ENCODE data around the gene SLC35B4. TPM values are rescaled to one million over a fixed set of nuclear protein-coding genes. Genes with fewer than 3 reads are reported as not detected.
"Not testable (repeated sequence)": the region's sequence is repeated elsewhere in the genome, so short reads cannot be mapped to it uniquely, and the experiment has no call there.

The SLC35B4 gene
- total RNA-seq, 1 donor from 2014 or later, result 23.0 TPM

DNA sequence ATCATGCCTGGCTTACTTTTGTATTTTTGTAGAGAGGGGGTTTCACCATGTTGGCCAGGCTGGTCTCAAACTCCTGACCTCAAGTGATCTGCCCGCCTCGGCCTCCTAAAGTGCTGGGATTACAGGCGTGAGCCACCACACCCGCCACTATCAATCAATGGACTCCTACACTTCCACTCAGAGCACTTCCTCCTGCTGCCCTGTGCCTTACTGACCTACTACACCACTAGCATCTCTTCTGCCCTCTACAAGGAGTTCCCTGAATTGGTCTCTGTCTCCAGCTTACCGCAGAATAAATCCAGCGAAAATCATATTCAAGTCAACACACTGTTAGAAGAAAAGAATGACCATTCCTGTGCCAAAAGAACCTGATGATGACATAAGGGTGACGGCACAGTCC, 20.7 kb downstream of the SLC35B4 start:
- intact Hi-C loops (cut with micrococcal nuclease); H3K4me3 Mint-ChIP-seq: not testable (repeated sequence)
- peaks cover 30% of the 10 kb centered on the region for H3K36me3 Mint-ChIP-seq (ENCODE audit: low read depth)

DNA sequence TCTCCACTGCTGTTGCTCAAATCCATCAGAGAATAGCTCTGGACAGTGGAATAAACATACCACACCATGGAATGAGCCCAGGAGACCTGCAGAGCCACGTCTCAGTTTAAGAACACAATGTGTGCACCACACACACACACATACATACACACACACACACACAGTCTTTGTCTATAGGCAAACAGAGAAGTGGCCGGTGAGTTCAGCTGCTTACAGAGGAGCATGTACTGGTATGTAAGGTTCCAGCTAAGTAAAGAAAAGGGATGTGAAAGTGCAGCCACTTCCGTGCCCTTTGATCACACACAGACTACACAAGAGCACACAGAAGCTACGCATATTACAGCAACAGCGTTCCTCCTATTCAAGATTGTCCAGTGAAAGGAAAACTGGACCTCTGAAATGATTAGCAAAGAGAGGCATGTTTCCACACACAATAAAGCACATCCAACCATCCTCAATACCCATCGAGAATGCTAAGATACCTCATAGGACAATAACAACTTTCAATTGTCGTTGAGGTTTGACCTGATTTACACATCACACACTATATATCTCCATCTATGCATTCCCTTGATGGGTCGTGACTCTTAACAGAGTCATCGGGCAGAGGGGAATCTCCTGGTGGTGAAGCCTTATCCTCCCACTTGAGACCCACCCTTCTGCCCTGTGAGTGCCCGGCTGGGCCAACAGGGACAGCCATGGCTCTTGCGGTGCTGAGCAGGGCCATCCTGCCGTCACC, 23.6 kb downstream of the SLC35B4 start:
- H3K27me3 Mint-ChIP-seq, result no peaks in the 10 kb centered on the region
- no peaks in the 10 kb centered on the region for H3K4me1 Mint-ChIP-seq
- no peak overlapping the region for H3K27ac Mint-ChIP-seq

More for the DNA sequence above, 20.7 kb downstream of the SLC35B4 start:
- H3K4me1 Mint-ChIP-seq, H3K27ac Mint-ChIP-seq, H3K27me3 Mint-ChIP-seq, H3K9me3 Mint-ChIP-seq: not testable (repeated sequence)
- peak; percentile 17 for DNase-seq

DNA sequence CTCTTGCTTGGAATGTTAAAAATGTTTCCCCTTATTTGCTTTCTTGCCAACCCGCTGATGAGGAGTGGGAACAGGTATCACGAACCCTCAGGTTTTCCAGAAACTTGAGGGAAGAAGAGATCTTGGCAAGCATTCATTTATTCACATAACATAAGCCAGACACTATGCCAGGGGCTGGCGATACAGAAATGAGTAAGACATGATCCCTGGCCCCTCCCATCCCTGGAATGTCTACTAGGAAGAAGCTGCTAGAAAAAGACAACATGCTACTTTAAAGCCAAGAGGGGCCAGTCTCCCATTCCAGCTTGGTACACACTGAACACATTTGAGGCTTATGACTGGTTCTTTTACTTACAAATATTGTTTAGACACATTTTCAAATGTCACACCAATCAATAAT, 26.4 kb downstream of the SLC35B4 start:
- Mint-ChIP-seq H3K9me3 (no peaks in the 10 kb centered on the region), H3K27ac (no peak overlapping the region), H3K4me1 (no peaks in the 10 kb centered on the region), H3K27me3 (peaks cover 5% of the 10 kb centered on the region), H3K4me3 (no peak overlapping the region), H3K36me3 (ENCODE audit: low read depth) (peaks cover 12% of the 10 kb centered on the region)
- peak; percentile 11 for DNase-seq
- intact Hi-C loops (cut with micrococcal nuclease), result no loop called here

More for the DNA sequence above, 23.6 kb downstream of the SLC35B4 start:
- intact Hi-C loops (cut with micrococcal nuclease), result no loop called here
- Mint-ChIP-seq H3K4me3 (no peak overlapping the region), H3K36me3 (ENCODE audit: low read depth) (peaks cover 21% of the 10 kb centered on the region), H3K9me3 (no peaks in the 10 kb centered on the region)
- peak; percentile 45 for DNase-seq

DNA sequence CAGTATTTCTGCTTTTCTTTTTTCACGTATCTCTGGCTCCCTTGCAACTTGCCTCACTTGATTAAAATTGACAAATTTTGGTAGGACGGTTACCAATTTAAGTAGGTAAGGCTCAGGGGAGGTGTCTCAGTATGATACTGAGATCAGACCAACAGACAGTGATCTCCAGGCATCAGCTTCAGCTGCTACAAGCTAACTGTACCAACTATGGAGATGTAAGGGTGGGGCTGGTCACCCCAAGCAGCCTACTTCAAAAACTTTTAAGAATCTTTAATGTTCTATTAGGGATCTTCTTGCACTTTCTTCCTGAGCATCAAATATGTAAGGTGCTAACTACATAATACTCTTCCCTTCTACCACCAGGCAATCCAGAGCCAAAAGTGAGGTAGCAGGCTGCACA, 26.9 kb downstream of the SLC35B4 start:
- no peak overlapping the region for H3K4me3 Mint-ChIP-seq
- intact Hi-C loops (cut with micrococcal nuclease), result no loop called here
- H3K27ac Mint-ChIP-seq, result no peak overlapping the region
- H3K9me3 Mint-ChIP-seq, result no peaks in the 10 kb centered on the region
- peaks cover 5% of the 10 kb centered on the region for H3K27me3 Mint-ChIP-seq
- peaks cover 11% of the 10 kb centered on the region for H3K36me3 Mint-ChIP-seq (ENCODE audit: low read depth)
- DNase-seq, result peak; percentile 19
- H3K4me1 Mint-ChIP-seq, result no peaks in the 10 kb centered on the region

DNA sequence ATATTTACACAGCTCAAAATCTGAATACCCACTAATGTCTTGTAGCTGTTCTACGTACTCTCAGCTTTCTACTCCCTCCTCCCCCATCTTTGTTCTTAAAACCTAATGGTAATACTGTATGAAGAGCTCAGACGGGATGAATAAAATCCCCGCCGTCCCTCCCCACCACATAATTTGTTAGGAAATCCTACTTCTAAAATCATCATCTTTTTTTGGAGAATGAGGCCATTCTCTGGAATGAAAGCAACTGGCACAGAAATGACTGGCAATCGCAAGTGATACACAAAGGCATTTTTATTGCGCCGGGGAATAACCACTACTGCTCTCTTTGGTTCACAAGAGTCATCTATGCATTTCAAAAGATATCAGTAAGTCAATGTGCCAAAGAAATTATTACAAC, 27.3 kb downstream of the SLC35B4 start:
- intact Hi-C loops (cut with micrococcal nuclease), result no loop called here
- Mint-ChIP-seq H3K9me3 (no peaks in the 10 kb centered on the region), H3K27ac (no peak overlapping the region), H3K4me3 (no peak overlapping the region), H3K27me3 (peaks cover 5% of the 10 kb centered on the region), H3K4me1 (no peaks in the 10 kb centered on the region), H3K36me3 (ENCODE audit: low read depth) (peaks cover 7% of the 10 kb centered on the region)
- DNase-seq, result peak; percentile 18

DNA sequence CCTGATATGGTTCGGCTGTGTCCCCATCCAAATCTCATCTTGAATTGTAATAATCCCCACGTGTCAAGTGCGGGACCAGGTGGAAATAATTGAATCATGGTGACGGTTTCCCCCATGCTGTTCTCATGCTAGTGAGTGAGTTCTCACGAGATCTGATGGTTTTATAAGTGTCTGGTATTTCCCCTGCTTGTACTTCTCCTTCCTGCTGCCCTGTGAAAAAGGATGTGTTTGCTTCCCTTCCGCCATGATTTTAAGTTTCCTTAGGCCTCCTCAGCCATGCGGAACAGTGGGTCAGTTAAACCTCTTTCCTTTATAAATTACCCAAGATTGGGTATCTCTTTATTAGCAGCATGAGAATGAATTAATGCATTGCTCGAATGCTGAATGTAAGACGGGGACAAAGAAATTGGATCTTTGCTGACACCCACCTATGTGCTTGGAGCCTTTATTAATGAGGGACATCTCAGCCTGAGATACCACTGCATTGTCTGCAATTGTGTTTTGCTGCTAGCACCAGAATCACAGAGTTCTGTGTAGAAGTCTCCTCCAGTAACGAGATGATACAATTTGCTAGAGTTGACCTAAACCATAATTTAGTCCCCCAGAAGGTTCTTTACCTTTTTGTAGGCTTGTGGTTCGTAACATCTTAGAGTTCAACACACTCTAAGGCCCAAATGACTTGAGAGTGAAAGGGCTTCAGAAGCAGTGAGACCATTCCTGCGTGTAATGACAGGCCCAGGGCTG, 28.6 kb downstream of the SLC35B4 start:
- no peak for DNase-seq
- no peaks in the 10 kb centered on the region for H3K4me1 Mint-ChIP-seq
- no peak overlapping the region for H3K27ac Mint-ChIP-seq
- H3K27me3 Mint-ChIP-seq, result peaks cover 7% of the 10 kb centered on the region
- H3K4me3 Mint-ChIP-seq, result no peak overlapping the region
- H3K36me3 Mint-ChIP-seq (ENCODE audit: low read depth), result no peaks in the 10 kb centered on the region
- intact Hi-C loops (cut with micrococcal nuclease), result no loop called here
- no peaks in the 10 kb centered on the region for H3K9me3 Mint-ChIP-seq

DNA sequence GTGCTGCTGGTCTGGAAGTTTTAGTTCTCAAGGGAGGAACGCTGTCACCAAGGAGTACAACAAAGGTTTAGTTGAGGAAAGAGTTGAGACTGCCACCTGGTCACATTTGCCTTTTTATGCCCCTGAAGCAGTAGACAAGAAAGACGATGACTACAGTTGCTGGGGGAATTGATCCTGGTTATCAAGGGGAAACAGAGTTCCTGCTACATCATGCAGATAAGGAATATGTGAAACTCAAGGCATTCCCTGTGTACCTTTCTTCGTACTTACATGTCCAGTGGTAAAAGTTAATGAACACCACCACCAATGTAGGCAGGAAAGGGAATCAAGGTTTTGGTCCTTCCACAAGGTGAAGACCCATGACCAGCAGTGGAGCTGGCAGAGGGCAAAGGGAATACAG, 31.8 kb downstream of the SLC35B4 start:
- H3K9me3 Mint-ChIP-seq, result no peaks in the 10 kb centered on the region
- H3K27me3 Mint-ChIP-seq, result peaks cover 7% of the 10 kb centered on the region
- H3K4me3 Mint-ChIP-seq, result no peak overlapping the region
- H3K36me3 Mint-ChIP-seq (ENCODE audit: low read depth), result no peaks in the 10 kb centered on the region
- H3K27ac Mint-ChIP-seq, result no peak overlapping the region
- H3K4me1 Mint-ChIP-seq, result no peaks in the 10 kb centered on the region
- peak; percentile 38 for DNase-seq
- intact Hi-C loops (cut with micrococcal nuclease), result no loop called here

DNA sequence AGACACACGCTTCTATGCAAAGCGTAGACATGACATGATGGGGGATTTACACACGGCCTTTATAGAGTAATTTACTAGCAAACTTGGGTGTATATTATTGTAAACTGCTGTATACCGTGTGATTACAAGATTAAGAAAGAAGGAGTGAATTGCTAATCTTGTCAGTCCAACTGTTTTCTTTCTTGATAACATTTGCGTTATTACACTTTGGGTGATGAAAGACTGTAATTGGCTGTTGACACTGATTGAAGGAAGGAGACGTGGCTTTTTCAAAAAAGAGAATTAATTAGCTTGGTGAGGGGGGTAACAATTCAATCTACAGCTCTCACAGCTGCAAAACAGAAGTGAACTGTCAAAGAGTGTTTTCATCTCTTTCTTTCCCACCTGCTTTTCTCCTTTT, 32.7 kb downstream of the SLC35B4 start:
- H3K9me3 Mint-ChIP-seq, result no peaks in the 10 kb centered on the region
- no peak overlapping the region for H3K4me3 Mint-ChIP-seq
- DNase-seq, result no peak
- H3K27me3 Mint-ChIP-seq, result peaks cover 11% of the 10 kb centered on the region
- intact Hi-C loops (cut with micrococcal nuclease), result no loop called here
- no peaks in the 10 kb centered on the region for H3K36me3 Mint-ChIP-seq (ENCODE audit: low read depth)
- no peaks in the 10 kb centered on the region for H3K4me1 Mint-ChIP-seq
- no peak overlapping the region for H3K27ac Mint-ChIP-seq

DNA sequence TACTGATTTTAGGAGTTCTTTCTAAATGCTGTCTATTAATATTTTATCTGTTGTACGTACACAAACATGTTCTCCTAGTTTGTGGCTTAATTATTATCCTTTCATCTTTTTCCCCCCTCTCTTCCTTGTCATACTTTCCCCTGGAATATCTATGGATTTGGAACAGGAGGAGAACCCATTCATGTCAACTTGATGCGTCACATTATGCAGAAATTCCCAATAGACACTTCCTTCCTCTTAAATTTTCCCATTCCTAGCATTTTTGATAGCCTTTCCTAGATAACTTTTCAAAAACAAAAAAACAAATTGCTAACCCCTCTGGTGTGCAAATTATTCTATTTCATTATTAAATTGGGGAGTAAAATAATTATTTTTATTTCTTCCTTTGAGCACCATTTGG, 36.2 kb downstream of the SLC35B4 start:
- Mint-ChIP-seq H3K9me3 (no peaks in the 10 kb centered on the region), H3K27ac (no peak overlapping the region), H3K36me3 (ENCODE audit: low read depth) (no peaks in the 10 kb centered on the region), H3K27me3 (peaks cover 15% of the 10 kb centered on the region), H3K4me1 (no peaks in the 10 kb centered on the region), H3K4me3 (no peak overlapping the region)
- no peak for DNase-seq
- intact Hi-C loops (cut with micrococcal nuclease), result no loop called here

DNA sequence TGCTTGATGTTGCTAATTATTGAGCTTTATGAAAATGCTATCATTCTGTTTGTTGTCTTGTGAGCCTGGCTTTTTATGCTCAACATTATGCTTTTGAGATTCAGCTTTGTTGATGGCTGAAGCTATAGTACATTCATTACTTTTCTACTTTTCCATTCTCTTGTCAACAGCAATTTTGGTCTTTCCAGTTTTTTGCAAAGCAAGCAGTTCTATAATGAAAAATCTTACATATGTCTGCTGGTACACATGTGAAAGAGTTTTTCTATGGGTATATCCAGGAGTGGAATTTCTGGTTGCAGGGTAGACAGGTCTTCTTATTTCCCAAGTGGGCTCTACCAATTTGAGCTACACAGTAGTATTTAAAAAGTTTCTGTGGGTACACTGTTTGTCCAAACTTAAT, 36.8 kb downstream of the SLC35B4 start:
- no peak overlapping the region for H3K27ac Mint-ChIP-seq
- H3K27me3 Mint-ChIP-seq, result peaks cover 17% of the 10 kb centered on the region
- H3K4me1 Mint-ChIP-seq, result no peaks in the 10 kb centered on the region
- H3K9me3 Mint-ChIP-seq, result no peaks in the 10 kb centered on the region
- H3K36me3 Mint-ChIP-seq (ENCODE audit: low read depth), result no peaks in the 10 kb centered on the region
- no peak for DNase-seq
- intact Hi-C loops (cut with micrococcal nuclease), result no loop called here
- H3K4me3 Mint-ChIP-seq, result no peak overlapping the region

DNA sequence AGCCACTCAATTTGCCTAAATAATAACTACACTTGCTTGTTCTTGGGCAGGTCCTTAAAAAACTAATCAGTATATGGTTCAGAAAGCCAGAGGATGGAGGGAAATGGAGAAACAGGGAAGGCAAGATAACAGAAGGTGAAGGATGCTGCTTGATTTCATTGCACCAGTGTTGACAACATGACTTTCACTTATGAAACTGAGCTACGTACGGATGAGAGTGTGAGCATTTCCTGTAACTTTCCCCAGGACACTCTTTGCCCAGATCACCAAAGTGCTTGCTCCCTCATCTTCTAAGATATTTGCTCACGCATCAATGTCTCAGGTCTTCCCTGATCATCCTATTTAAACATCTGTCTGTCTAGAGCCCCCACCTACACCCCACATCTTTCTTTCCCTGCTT, 37.4 kb downstream of the SLC35B4 start:
- Mint-ChIP-seq H3K27ac (no peak overlapping the region), H3K36me3 (ENCODE audit: low read depth) (no peaks in the 10 kb centered on the region), H3K4me3 (no peak overlapping the region), H3K9me3 (no peaks in the 10 kb centered on the region), H3K27me3 (peaks cover 18% of the 10 kb centered on the region), H3K4me1 (no peaks in the 10 kb centered on the region)
- intact Hi-C loops (cut with micrococcal nuclease), result no loop called here
- DNase-seq, result peak; percentile 24

DNA sequence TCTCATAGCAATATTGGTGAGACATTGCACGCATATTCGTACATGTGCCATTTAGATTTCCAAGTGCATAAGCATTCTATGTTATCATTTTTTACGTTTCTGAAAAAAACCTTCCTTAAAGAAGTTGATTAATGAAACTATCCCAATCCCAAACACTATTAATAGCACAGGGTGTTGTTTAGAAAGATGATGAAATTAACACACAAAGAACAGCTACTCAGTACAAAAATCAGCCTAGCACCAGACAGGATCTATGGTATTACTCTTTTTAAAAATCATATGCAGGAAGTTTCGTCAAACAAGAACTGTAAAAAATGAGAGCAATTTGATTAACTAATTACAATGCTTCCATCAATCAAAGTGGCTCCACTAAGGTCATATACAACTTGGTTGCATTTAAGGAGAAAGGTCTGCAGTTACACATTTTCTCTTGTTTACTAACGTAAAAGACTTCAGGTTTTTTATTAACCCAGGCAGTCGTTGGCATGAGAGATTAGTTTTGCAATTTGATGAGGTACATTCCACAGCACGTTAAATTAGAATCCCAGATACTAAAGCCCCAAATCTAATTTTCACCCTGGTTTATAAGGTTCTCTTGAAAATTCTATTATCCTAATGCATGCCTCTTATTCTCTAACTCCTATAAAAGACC, 38.1 kb downstream of the SLC35B4 start:
- H3K4me3 Mint-ChIP-seq, result no peak overlapping the region
- H3K27me3 Mint-ChIP-seq, result peaks cover 16% of the 10 kb centered on the region
- intact Hi-C loops (cut with micrococcal nuclease), result no loop called here
- no peaks in the 10 kb centered on the region for H3K9me3 Mint-ChIP-seq
- H3K27ac Mint-ChIP-seq, result no peak overlapping the region
- H3K36me3 Mint-ChIP-seq (ENCODE audit: low read depth), result no peaks in the 10 kb centered on the region
- no peaks in the 10 kb centered on the region for H3K4me1 Mint-ChIP-seq
- DNase-seq, result no peak

DNA sequence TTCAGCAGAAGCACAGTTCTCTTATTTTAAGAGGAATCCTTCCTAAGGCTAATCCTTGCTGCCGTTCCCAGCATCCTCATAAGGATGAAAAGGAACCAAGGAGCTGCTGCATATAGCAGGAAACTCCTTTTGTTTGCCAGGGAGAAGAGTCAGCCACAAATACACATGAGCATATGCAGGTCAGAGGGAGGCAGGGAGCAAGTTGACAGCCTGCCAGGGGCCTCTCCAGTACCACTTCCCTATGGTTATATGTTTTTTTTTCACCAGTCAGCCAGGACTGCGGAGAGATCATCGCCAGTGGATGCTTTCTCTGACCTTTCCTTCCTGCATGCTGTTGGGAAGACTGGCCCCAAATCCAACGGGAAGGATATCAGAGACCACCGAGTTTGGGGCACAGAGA, 39.8 kb downstream of the SLC35B4 start:
- Mint-ChIP-seq H3K4me3 (no peak overlapping the region), H3K27ac (no peak overlapping the region), H3K9me3 (no peaks in the 10 kb centered on the region), H3K4me1 (no peaks in the 10 kb centered on the region), H3K36me3 (ENCODE audit: low read depth) (no peaks in the 10 kb centered on the region), H3K27me3 (peaks cover 25% of the 10 kb centered on the region)
- peak; percentile 17 for DNase-seq
- intact Hi-C loops (cut with micrococcal nuclease), result no loop called here

DNA sequence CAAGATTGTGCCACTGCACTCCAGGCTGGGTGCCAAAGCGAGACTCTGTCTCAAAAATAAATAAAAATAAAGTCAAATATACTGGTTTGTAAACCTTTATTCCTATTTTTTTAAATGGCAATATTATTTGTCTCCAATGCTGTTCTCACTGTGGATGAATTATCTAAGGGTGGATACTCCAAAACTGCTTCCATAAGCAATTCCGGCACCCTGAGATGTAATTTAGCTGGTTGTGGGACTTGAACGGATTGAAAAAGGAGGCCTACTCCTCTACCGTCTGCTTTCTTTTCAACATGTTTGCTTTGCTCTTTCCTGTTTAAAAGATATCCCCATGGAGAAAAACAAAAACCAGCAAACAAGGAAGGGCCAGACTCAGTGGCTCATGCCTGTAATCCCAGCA, 54.4 kb downstream of the SLC35B4 start:
- Mint-ChIP-seq H3K9me3 (peaks cover 6% of the 10 kb centered on the region), H3K27ac (no peak overlapping the region), H3K27me3 (peaks cover 6% of the 10 kb centered on the region), H3K36me3 (ENCODE audit: low read depth) (no peaks in the 10 kb centered on the region), H3K4me3 (no peak overlapping the region), H3K4me1 (no peaks in the 10 kb centered on the region)
- intact Hi-C loops (cut with micrococcal nuclease), result no loop called here
- DNase-seq, result no peak

Data from activated CD4-positive, alpha-beta T cell treated with anti-CD3 and anti-CD28 coated beads, Interleukin-2, amount 10 ng/mL, durations not matched to agents 24 days and 14 days (primary cell).